Dedifferentiated amniotic fluid mesenchymal stem cell (primary cell): ENCODE measurements around the gene CRAT.

Source experiments
- DNase-seq: peaks from one replicate; pipeline ENCODE4 v3.0.0-alpha.2; 2016; ENCODE audit errors: extremely low spot score

CRAT gene

DNA sequence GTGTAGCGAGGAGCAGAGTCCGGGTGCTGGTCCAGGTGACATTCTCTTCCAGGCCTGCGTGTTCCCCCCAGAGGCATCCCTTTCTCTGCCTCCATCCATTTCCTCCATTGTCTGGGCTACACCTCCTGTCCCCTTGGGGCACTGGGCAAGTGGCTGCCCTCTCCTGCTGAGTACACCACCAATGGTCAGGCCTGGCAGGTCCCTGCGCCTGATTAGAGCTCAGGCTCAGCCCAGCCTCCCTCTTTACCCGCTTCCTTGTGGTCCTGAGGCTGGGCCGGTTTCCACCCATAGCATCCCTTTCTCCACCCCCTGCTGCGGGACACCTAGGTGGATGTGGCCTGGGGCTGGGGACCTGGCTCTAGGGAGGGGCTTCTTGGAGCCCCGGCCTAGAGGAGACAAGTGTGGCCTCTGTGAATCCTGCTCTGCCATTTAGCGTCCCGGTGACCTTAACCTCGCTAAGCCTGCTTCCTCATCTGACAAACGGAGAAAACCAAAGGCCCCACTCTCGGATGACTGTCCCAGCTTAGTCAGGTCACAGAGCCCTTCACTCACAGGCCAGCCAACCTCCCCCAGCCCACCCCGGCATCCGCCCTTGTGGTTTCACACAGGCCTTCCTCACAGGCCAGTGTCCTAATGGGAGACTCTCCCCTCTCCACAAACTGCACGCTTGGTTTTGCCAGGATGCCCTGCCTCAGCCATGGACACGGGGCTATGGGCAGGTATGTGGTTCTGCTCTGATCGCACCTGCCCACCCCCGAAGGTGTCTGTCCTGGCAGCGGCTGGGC, 16.8 kb downstream of the CRAT start:
- DNase-seq: no peak

DNA sequence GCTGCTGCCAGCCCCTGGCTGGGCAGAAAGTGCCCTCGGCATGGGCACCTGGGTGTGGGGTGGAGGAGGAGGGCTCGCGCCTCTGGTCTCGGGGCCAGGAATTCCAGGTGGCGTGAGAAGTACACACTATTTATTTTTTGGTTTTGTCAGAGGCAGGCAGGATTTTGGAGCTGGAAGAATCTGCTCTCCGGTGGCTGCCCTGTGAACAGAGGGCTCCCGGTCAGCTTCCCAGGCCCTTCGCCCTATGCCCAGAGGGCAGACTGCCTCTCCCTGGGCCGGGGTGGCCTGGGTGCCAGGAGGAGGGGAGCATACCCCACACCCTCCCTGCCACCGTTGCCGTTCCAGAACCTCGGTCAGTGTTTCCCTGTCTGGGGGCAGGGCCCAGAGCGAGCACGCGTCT, 21.3 kb downstream of the CRAT start:
- no peak for DNase-seq

DNA sequence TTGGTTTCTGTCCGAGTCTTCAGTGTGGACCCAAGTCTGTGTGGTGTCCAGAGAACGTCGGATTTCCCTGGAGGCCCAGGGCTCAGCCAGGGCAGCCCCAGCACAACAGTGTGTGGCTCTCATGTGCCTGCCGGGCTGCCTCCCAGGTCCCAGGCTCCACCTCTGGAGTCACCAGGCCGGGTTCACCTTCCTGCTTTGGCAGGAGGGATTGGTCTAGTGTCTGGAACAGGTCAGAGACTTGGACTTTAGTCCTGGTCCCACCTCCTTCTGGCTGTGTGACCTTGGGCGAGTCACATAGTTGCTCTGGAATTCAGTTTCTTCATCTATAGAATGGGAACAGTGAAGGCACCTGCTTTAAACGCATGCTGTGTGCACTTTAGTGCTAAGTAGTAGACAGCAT, 26.5 kb downstream of the CRAT start:
- DNase-seq: no peak

DNA sequence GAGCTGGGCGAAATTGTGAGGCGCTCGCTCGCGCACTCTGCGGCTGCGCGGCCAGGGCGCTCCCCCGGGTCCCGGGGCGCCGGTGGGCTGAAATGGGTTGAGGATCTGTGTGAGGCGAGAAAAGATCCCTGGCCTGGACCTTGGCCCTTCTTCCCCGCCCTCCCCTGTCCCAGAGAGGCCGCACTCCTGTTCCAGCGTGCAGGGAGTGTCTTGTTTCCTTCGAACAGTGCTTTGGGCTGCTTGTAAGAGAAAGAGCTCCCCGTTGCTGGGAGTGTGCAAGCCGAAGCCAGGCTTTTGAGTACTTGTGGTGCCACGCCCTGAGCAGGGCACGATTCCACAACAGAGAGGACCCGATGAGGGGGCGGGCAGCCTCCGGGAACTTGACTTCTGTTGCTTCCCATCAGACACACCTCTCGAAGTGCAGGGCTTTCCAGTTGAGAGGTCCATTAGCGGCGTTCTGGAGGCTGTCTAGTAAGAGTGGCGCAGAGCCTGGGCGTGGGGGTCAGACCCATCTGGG, 29.1 kb downstream of the CRAT start:
- DNase-seq: peak; percentile 15

DNA sequence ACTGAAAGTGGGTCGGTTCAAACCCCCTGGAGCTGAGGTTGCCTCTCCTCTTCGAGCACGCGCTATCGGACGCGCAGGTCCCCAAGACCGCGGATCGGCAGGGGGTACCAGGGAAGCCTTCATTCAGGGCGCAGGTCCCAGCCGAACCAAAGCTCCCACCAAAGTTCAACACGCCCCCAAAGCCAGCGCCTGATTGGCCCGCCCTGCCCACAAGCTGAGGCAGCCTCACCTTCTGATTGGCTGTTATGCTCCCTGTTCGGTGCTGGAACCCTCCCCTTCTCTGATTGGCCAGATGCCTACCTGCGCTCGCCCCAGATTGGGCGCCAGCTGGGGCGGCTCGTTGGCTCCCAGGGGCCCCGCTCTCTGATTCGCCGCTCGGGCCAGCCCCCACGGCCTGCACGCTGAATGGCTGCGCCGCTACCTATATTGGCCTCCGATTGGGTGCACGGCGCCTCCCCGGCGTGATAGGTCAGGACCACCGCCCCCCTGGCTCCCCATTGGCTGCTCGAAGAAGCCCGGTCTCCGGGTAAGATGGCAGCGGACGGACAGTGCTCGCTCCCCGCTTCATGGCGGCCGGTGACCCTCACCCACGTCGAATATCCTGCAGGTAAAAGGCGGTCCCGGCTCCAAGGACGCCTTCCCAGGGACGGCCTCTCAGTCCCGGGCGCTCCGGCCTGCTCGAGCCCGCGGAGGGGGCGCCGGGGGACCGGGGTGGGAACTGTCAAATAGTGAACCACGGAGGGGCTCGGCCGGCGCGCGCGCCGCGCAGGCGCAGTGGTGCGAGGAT, 29.8 kb downstream of the CRAT start, which contains the start of gene DOLPP1:
Gene DOLPP1 (plus strand): TSS at position 511 of the 787 bp plus-strand sequence. CDS start 21 bp downstream, at position 532.
- peak; percentile 99 for DNase-seq

DNA sequence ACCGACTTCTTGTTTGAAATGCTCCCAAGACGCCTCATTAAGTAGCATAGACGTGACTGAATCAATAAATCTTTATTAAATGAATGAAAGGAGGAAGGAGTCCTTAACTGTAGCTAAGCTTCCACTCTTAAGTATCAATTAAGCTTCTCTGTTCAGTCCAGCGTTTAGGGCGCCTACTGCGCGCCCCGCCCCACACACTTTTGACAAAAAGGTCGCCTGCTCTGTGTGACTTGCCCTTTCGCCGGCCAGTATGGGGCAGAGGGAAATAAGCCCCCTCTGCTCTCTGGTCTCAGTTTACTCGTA, 30.3 kb downstream of the CRAT start:
- no peak for DNase-seq

DNA sequence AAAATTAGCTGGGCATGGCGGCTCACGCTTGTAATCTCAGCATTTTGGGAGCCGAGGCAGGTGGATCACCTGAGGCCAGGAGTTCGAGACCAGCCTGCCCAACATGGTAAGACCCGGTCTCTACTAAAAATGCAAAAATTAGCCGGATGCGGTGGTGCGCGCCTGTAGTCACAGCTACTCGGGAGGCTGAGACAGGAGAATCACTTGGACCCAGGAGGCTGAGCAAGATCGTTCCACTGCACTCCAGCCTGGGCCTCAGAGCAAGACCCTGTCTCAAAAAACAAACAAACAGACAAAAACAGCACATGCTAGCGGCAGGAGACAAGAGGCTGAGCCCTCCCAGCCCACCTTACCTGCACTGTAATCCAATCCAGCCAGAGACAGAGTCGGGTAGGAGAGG, 30.8 kb downstream of the CRAT start:
- no peak for DNase-seq

DNA sequence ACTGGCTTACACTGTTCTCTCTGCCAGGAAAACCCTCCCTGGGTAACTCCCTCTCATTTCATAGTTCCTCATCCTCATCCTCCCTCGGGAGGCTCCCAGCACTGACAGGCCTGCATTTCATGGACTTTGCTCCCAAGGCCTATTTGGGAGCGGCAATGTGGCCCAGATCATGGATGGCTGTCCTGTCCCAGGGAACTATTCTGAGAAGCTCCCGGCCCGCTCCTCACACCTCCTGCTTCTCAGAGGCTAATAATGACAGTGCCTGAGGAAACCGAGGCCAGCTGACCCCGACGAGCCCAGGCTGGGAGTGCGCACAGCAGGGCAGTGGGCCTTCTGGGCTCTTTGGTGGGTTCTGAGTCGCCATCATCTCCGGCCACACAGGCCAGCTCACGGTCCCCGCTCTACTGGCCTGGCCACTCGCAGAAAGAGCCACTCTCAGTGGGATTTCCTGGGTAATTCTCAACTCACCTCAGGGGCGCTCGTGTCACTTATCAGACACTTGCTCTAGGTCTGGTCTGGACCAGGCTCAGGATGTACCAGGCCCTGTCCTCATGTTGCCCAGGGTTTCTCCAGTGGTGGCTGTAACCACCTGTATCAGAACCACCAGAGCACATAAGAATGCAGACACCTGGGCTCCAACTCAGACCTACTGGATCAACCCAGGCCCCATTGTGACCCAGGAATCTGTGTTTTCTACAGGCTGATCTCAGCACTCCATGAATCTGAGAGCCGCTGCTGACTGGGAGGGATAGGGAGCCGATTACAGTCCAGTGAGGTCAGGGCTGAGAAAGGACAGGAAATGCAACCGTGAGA, 31.7 kb downstream of the CRAT start:
- DNase-seq: no peak

DNA sequence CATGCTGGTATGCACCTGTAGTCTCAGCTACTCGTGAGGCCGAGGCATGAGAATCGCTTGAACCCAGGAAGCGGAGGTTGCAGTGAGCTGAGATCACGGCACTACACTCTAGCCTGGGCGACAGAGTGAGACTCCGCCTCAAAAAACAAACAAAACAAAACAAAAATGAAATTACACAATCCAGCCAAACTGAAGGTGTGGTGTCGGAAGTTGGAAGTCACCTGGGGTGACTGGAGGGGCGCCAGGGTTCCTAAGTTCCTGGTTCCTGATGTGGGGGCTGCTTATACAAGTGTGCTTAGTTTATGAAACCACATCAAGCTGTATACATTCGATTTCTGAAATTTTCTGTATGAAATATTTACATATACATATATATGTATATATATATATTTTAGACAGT, 33.4 kb downstream of the CRAT start:
- DNase-seq: no peak

DNA sequence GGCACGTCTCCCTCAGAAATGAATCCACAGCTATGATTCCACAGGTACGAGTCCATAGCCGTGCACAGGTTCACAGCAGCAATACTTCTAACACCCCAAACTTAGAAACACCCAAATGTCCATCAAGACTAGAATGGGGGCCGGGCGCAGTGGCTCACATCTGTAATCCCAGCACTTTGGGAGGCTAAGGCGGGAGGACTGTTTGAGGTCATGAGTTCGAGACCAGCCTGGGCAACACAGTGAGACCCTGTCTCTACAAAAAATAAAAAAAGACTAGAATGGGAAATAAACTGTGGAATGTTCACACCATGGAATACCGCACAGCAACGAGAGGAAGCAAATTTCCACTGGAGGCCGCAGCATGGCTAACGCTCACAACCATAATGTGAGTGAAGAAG, 34.0 kb downstream of the CRAT start:
- no peak for DNase-seq

DNA sequence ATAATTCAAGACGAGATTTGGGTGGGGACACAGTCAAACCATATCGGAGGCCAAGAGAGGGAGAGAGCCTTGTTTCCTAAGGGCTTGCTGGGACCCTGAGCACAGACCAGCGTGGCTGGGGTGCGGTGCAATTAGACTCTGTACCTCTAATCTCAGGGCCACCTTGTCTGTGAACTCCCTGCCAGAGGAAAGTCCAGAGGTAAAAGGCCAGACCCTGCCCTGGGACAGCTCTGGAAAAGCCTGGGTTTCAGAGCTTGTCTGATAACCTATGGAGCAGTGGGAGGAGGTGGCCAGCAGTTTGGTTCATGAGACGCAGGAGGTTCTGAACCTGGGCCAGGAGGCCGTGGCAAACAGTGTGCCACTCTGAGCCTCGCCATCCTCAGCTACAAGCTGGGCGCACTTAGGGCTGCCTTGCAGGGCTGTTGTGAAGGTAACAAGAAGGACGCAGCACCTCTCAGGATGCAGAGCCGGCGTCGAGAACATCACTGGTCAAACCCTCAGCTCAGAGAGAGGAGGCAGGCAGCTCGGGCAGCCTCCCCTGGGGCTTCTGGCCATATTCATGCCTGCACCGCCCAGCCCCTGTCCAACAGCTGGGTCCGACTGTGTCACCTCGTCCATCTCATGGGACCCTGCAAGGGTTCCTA, 34.5 kb downstream of the CRAT start:
- DNase-seq: no peak

DNA sequence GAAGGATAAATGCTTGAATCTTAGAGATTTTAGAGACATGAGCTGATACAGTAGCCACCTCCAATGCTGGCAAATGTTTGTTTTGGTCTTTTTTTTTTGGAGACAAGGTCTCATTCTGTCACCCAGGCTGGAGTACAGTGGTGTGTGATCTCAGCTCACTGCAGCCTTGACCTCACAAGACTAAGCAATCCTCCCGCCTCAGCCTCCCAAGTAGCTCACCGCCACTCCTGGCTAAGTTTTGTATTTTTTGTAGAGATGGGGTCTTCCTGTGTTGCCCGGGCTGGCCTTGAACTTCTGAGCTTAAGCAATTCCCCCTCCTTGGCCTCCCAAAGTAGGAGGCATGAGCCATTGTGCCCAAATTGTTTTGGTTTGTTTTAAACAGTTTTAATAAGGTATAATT, 36.5 kb downstream of the CRAT start:
- DNase-seq: no peak

DNA sequence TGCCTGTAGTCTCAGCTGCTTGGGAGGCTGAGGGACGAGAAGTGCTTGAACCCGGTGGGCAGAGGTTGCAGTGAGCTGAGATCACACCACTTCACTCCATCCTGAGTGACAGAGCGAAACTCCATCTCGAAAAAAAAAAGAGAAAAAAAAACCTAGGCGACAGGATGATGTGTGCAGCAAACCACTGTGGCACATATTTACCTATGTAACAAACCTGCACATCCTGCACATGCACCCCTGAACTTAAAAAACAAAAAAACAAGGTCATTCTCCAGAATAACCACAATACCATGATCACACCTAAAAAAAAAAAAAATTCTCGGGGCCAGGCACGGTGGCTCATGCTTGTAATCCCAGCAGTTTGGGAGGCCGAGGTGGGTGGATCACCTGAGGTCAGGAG, 37.2 kb downstream of the CRAT start:
- no peak for DNase-seq

DNA sequence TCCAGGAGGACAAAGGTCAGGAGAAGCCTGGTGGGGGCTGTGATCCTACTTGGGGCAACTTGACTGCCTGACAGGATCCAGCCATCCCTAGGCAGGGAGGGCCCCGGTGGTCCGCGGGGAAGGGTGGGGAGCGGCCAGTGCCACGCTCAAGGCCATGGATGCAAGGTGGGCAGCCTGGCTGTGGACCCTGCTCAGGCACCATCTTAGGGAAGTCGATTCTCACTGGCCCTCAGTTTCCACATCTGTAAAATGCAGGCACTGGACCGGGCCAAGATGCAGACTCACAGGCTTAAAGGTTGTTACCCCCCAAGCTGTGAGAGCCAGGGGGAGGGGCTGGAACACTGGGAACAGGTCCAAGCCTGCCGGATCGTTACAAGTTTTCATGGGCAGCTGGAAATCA, 38.4 kb downstream of the CRAT start:
- DNase-seq: no peak

DNA sequence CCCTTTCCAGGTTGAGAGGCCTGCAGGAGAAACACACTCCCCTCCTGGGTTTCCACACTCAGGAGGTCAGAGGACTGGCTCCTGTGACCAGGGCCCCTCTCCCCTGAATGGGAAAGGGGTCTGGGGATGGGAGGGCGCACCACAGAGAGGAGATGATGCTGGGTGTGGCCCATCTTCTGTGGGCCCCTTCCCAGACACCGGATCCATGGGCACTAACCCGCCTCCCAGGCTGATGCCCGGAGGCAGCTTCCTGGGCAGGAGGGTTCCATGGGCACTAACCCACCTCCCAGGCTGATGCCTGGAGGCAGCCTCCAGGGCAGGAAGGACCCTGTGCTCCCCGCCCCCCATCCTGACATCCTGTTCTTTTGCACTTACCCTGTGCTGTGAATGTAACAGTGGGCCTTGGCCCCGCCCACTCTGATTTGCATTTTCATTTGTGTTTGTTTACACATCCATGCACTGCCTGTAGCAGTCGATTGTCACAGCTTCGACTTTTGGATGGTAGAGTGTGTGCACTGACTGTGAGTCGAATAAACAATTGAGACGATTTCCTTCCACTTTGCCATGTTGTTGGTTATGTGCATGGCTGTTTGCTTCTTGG, 39.0 kb downstream of the CRAT start:
- DNase-seq: no peak

DNA sequence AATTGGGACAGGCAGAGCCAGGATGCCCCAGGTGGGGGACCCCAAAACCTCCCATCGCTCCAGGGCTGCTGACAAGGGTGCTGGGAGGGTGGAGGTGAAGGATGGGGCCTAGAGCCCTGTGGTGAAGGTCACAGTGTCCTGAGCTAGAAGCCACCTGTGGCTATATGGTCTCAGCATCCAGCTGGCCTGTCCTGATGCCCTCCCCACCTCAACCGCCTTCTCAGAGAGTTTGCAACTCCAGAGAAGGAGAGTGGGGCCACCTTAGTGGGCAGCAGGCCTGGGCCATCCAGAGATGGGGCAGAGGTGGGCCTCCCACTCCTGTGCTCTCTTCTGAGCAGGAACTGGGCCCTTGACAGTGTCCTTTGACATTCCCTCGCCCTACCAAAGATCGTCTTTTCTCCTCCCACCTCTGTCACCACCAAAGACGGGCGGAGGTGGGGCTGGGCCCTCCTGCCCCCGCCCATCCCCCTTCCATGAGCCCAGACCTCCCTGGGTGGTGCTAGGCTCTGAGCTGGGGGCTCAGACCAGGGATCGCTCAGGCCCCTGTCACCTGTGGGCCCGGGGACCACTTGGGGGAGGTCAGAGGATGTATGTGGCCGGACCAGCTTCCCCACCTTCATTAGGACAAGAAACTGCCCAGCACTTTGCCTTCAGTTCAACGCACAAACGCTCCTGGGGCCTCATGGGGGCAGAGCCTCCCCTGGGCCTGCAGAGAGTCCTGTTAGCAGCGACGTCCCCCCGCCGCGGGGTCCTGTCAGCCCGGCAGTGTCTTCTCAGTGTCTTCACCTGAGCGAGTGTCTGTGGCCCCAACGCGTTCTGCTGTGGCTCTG, 39.7 kb downstream of the CRAT start:
- no peak for DNase-seq

DNA sequence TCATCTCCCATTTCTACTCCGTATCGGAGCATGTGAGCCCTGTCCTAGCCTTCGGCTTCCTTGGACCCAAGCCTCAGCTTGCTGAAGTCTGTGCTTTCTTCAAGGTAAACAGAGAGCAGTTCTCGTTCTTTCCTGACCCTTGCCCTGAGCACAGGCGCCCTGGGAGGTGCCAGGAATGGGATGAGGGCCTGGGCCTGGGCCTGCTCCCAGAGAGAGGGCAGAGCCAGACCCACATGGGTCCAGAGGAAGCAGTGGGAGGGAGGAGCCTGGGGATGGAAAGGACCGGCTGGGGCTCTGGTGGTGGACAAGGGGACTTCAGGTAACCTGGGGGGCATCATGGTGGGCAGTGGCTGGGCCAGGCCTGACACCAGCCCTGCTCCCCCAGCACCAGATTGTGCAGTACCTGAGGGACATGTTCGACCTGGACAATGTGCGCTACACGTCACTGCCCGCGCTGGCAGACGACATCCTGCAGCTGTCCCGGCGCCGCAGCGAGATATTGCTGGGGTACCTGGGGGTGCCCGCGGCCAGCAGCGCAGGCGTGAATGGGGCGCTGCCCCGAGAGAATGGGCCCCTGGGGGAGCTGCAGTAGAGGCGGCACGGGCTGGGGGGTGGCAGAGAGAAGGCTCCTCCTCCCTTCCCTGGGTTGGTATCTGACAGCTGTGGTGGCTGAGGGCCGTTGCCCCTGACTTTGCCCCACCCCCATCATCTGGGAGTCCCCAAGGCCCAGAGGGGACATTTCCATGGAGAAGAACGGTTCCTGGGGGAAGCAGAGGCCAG, 40.5 kb downstream of the CRAT start:
- DNase-seq: no peak

DNA sequence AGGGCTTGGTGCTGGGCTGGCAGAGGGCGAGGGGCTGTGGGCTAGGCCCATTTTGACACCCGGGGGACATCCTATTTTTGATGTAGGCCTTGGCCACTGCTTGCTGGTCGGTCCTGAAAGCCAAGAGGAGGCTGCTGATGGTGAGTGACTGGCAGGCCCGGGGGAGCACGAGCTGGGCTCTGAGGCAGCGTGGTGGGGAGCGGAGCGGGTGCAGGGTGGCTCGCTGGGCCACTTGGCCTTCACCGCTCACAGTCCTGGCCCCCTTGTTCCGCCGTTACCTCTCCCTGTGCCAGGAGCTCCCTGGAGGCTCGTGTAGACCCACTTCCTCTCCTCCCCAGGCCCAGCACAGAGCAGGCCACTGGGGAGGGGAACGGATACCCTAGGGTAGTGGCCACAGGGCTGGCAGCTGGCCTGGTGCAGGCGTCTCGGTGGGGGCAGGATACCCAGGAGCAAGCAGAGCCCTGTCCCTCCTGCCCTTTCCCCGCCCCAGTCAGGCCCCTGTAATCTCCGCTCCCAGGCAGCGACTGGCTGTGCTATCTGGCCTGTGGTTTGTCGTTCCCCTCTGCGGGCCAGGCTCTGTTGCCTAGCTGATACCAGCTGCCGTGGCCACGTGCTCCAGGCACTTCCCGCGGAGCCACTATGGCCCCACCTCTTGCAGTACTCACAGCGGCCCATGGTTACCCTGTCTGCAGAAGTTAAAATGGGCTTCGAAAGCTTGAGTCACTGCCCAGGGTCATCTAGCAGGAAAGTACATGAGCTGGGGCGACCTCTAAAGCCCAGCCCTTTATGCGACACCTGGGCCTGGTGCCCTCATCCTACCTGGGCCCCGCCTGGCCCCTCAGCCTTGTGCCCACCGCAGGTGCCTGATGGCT, 41.4 kb downstream of the CRAT start:
- DNase-seq: no peak

DNA sequence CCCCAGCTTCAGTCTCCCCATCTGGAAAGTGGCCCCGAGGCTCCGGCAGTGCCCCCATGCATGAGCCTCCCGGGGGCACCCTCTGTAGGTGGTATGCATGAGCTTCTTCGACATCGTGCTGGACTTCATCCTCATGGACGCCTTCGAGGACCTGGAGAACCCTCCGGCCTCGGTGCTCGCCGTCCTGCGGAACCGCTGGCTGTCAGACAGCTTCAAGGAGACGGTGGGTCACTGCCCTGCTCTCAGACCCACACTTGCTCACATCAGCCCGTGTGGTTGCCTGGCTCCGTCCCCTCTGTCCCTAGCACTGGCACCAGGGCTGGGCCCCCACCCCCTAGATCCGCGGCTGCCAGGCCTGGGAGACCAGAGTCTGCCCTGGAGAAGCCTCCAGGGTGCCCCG, 42.5 kb downstream of the CRAT start:
- DNase-seq: no peak
